HG02885 (cell line): ENCODE data around the gene PRKCA.
"Not testable (repeated sequence)": the region's sequence is repeated elsewhere in the genome, so short reads cannot be mapped to it uniquely, and the experiment has no call there.

Source experiments
- ATAC-seq: cut with Tn5 transposase; IDR thresholded peaks from one replicate; pipeline ENCODE4 v1.9.1; 2021; ENCODE audit warnings: mild to moderate bottlenecking; ENCODE audit not compliant: unreplicated experiment, poor library complexity

PRKCA gene

GRCh38 chr17:66451188-66452149 is 149.1 kb downstream of the PRKCA start:
- no peak for ATAC-seq

- ATAC-seq: no peak
Measured at GRCh38 chr17:66455060-66455459, 152.6 kb downstream of the PRKCA start.

GRCh38 chr17:66457499-66457898 is 155.1 kb downstream of the PRKCA start:
- ATAC-seq: not testable (repeated sequence)

- no peak for ATAC-seq
Measured at GRCh38 chr17:66458782-66459181, 156.4 kb downstream of the PRKCA start.

GRCh38 chr17:66459811-66460270 is 157.4 kb downstream of the PRKCA start:
- ATAC-seq: no peak

- no peak for ATAC-seq
Measured at GRCh38 chr17:66460558-66460957, 158.1 kb downstream of the PRKCA start.

- ATAC-seq: no peak
Measured at GRCh38 chr17:66461343-66461995, 159.1 kb downstream of the PRKCA start.

- ATAC-seq: no peak
Measured at GRCh38 chr17:66462010-66462409, 159.6 kb downstream of the PRKCA start.

GRCh38 chr17:66464921-66465320 is 162.5 kb downstream of the PRKCA start:
- no peak for ATAC-seq

GRCh38 chr17:66465701-66466100 is 163.3 kb downstream of the PRKCA start:
- ATAC-seq: no peak

GRCh38 chr17:66466106-66466820 is 163.8 kb downstream of the PRKCA start:
- ATAC-seq: no peak

- peak; percentile 65 for ATAC-seq
Measured at GRCh38 chr17:66466840-66467367, 164.5 kb downstream of the PRKCA start.

GRCh38 chr17:66467766-66468165 is 165.4 kb downstream of the PRKCA start:
- no peak for ATAC-seq

GRCh38 chr17:66468241-66469087 is 166.1 kb downstream of the PRKCA start:
- ATAC-seq: no peak

GRCh38 chr17:66469088-66469442 is 166.7 kb downstream of the PRKCA start:
- no peak for ATAC-seq

GRCh38 chr17:66469461-66469860 is 167.0 kb downstream of the PRKCA start:
- ATAC-seq: no peak

GRCh38 chr17:66469890-66470289 is 167.5 kb downstream of the PRKCA start:
- no peak for ATAC-seq

GRCh38 chr17:66472123-66472522 is 169.7 kb downstream of the PRKCA start:
- ATAC-seq: no peak

GRCh38 chr17:66474258-66474657 is 171.8 kb downstream of the PRKCA start:
- no peak for ATAC-seq
